PFSK-1 (cell line): ENCODE measurements around the gene CDYL.

Experiments used
- FOXP2 ChIP-seq: optimal IDR thresholded peaks from 2 replicates; pipeline ENCODE3; 2011; ENCODE audit warnings: borderline replicate concordance, control low read depth, inconsistent platforms; ENCODE audit not compliant: insufficient read depth; ENCODE audit errors: extremely low read length, extremely low read depth
- POLR2AphosphoS5 ChIP-seq: IDR thresholded peaks from 2 replicates; pipeline ENCODE4 v1.6.1; 2012; ENCODE audit warnings: low read depth, mild to moderate bottlenecking, control low read depth, low read length, moderate library complexity
- SIN3A ChIP-seq: IDR thresholded peaks from 2 replicates; pipeline ENCODE4 v1.6.1; 2012; ENCODE audit warnings: mild to moderate bottlenecking, low read length, moderate library complexity, borderline replicate concordance; ENCODE audit not compliant: insufficient read depth
- TAF1 ChIP-seq: IDR thresholded peaks from 2 replicates; pipeline ENCODE4 v1.6.1; 2012; ENCODE audit warnings: low read length, control low read depth, borderline replicate concordance; ENCODE audit not compliant: insufficient read depth
- TF ChIP-seq, protein P1 (sequence below), 2 experiments: IDR thresholded peaks; 2 replicates each; pipeline versions ENCODE4 v1.6.1 to v1.8.0; 2011 to 2012; ENCODE audit warnings: low read depth in 2 of 2, low read length in 2 of 2, control low read depth in 1 of 2, inconsistent platforms in 1 of 2, mild to moderate bottlenecking in 1 of 2, moderate library complexity in 1 of 2; ENCODE audit not compliant: insufficient read depth in 1 of 2

The CDYL gene

DNA sequence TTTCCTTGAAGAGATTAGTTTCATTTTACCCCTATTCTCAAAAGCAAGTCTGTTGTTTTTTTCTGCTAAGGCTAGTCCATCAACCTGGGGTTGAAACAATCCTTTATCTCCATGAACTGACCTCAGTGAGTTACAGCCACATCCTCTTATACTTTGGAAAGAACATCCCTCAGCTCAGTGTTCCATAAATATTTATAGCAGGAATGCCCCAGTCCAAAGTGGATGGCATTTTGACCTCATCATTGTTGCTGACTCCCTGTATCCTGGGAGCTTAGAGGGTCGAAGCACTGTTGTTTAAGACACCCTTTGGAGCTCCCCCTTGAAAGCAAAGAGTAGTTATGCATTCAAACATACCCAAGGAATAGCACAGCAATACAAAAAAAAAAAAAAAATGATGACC, 16.2 kb upstream of the CDYL start:
- TF ChIP-seq, protein P1, sequence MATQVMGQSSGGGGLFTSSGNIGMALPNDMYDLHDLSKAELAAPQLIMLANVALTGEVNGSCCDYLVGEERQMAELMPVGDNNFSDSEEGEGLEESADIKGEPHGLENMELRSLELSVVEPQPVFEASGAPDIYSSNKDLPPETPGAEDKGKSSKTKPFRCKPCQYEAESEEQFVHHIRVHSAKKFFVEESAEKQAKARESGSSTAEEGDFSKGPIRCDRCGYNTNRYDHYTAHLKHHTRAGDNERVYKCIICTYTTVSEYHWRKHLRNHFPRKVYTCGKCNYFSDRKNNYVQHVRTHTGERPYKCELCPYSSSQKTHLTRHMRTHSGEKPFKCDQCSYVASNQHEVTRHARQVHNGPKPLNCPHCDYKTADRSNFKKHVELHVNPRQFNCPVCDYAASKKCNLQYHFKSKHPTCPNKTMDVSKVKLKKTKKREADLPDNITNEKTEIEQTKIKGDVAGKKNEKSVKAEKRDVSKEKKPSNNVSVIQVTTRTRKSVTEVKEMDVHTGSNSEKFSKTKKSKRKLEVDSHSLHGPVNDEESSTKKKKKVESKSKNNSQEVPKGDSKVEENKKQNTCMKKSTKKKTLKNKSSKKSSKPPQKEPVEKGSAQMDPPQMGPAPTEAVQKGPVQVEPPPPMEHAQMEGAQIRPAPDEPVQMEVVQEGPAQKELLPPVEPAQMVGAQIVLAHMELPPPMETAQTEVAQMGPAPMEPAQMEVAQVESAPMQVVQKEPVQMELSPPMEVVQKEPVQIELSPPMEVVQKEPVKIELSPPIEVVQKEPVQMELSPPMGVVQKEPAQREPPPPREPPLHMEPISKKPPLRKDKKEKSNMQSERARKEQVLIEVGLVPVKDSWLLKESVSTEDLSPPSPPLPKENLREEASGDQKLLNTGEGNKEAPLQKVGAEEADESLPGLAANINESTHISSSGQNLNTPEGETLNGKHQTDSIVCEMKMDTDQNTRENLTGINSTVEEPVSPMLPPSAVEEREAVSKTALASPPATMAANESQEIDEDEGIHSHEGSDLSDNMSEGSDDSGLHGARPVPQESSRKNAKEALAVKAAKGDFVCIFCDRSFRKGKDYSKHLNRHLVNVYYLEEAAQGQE (IDR thresholded peaks at IDR 0.05; ENCODE audit: insufficient read depth in 1 of 2, low read depth in 2 of 2, low read length in 2 of 2): no peak
- no peak for TF ChIP-seq SIN3A
- no peak for TF ChIP-seq FOXP2
- TF ChIP-seq TAF1: no peak
- no peak for TF ChIP-seq POLR2AphosphoS5

DNA sequence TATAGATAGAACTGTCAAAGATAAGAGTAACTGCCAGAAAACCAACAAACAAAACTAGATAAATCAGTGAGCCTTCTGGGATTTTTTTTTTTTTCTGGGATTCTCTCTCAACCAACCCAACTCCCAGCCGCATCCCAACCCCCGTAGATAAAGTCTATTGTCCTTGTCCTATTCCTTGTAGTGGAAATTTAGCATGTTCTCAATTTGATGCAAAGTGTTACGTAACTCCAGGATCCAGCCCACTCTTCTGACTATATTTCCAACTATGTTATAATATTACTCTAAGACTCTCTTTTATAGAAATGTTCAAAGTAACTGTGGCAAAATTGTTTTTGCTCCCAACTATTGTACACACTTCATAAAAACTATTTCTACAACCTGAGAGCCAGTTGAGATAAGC, 15.4 kb upstream of the CDYL start:
- TF ChIP-seq, protein P1 (IDR thresholded peaks at IDR 0.05; ENCODE audit: insufficient read depth in 1 of 2, low read depth in 2 of 2, low read length in 2 of 2): no peak
- no peak for TF ChIP-seq TAF1
- no peak for TF ChIP-seq POLR2AphosphoS5
- no peak for TF ChIP-seq SIN3A
- no peak for TF ChIP-seq FOXP2

DNA sequence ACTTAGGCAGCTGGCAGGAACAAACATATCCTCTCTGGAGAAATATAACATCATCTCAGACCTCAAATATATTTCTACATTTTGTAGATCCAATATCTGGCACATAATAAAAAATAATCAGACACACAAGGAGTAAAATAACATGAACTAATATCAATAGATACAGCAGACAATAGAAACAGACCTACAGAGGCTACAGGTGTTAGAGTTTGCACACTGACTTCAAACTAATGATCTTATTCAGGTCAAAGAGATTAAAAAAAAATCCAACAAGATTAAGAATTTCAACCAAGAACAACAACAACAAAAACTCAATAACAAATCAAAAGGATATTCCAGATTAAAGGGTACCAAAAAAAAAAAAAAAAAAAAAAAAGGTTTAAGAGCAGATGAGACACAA, 13.9 kb upstream of the CDYL start:
- TF ChIP-seq, protein P1 (IDR thresholded peaks at IDR 0.05; ENCODE audit: insufficient read depth in 1 of 2, low read depth in 2 of 2, low read length in 2 of 2): no peak
- TF ChIP-seq FOXP2 (no peak), TAF1 (no peak), POLR2AphosphoS5 (no peak), SIN3A (no peak)

DNA sequence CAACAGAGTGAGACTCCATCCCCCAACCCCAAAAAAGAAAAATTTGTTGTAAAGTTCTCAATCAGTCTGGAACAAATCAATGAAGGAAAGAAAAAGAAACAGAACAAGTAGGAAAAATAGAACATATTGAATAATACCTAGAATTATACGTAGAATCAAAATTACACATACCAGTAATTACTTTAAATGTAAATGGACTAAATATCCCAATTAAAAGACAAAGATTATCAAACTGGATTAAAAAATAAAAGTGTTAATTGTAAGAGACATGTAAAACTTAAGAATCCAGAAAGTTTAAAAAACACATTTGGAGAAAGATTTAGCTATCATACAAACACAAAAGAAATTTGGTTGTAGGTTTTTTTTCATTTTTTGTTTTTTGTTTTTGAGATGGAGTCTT, 12.3 kb upstream of the CDYL start:
- TF ChIP-seq, protein P1 (IDR thresholded peaks at IDR 0.05; ENCODE audit: insufficient read depth in 1 of 2, low read depth in 2 of 2, low read length in 2 of 2): no peak
- TF ChIP-seq SIN3A: no peak
- TF ChIP-seq POLR2AphosphoS5: no peak
- no peak for TF ChIP-seq TAF1
- no peak for TF ChIP-seq FOXP2

DNA sequence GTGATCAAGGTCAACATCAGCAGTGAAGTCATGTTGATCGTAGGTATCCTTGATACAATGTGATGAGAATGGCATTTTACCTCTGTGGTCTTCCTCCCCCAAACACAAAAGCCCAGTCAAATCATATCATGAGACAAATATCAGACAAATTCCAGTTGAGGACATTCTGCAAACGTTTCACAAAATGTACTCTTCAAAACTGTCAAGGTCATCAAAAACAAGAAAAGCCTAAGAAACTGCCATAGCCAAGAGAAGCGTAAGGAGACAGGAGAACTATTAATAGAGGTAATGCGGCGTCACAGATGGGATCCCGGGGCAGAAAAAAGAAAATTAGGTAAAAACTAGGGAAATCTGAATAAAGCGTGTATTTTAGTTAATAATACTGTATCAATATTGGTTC, 7.4 kb upstream of the CDYL start:
- no peak for TF ChIP-seq TAF1
- TF ChIP-seq, protein P1 (IDR thresholded peaks at IDR 0.05; ENCODE audit: insufficient read depth in 1 of 2, low read depth in 2 of 2, low read length in 2 of 2): no peak
